ENCODE results near the gene TAF11L5. TPM values are rescaled to one million over a fixed set of nuclear protein-coding genes. Genes with fewer than 3 reads are reported as not detected.
A peak's percentile ranks its signal among the peaks of the same experiment; 100 is the strongest.
"Not testable (repeated sequence)": the region's sequence is repeated elsewhere in the genome, so short reads cannot be mapped to it uniquely, and the experiment has no call there.

Gene TAF11L5
- total RNA-seq, 1 experiment from 2014 or later, result not detected

GRCh38 chr5:17482790-17483189 is 42.2 kb upstream of the TAF11L5 start:
- TF ChIP-seq CTCF (IDR thresholded peaks at IDR 0.05; ENCODE audit: unreplicated experiment), result no peak
- no peak for DNase-seq (ENCODE audit: unreplicated experiment)
- CTCF ChIA-PET, result no interaction called here
- no TSS peak for BruUV-seq (replicated peaks)
- Mint-ChIP-seq H3K9me3 (ENCODE audit: unreplicated experiment) (no peaks in the 10 kb centered on the region), H3K27ac (ENCODE audit: low read depth, unreplicated experiment) (no peak overlapping the region), H3K4me3 (ENCODE audit: unreplicated experiment) (no peak overlapping the region), H3K36me3 (ENCODE audit: insufficient read depth, unreplicated experiment) (no peaks in the 10 kb centered on the region), H3K4me1 (ENCODE audit: insufficient read depth, unreplicated experiment) (peaks cover 11% of the 10 kb centered on the region), H3K27me3 (ENCODE audit: insufficient read depth, unreplicated experiment) (no peaks in the 10 kb centered on the region)
- POLR2A ChIA-PET, result no interaction called here
- intact Hi-C loops (cut with micrococcal nuclease), result no loop called here

- POLR2A ChIA-PET; BruUV-seq (replicated peaks); H3K36me3 Mint-ChIP-seq (ENCODE audit: insufficient read depth, unreplicated experiment); H3K27me3 Mint-ChIP-seq (ENCODE audit: insufficient read depth, unreplicated experiment); H3K4me3 Mint-ChIP-seq (ENCODE audit: unreplicated experiment); intact Hi-C loops (cut with micrococcal nuclease); CTCF ChIA-PET; H3K9me3 Mint-ChIP-seq (ENCODE audit: unreplicated experiment); H3K27ac Mint-ChIP-seq (ENCODE audit: low read depth, unreplicated experiment): not testable (repeated sequence)
- peak; percentile 4 for DNase-seq (ENCODE audit: unreplicated experiment)
- peaks cover 11% of the 10 kb centered on the region for H3K4me1 Mint-ChIP-seq (ENCODE audit: insufficient read depth, unreplicated experiment)
Observed at GRCh38 chr5:17486464-17487173, 38.4 kb upstream of the TAF11L5 start.

DNA sequence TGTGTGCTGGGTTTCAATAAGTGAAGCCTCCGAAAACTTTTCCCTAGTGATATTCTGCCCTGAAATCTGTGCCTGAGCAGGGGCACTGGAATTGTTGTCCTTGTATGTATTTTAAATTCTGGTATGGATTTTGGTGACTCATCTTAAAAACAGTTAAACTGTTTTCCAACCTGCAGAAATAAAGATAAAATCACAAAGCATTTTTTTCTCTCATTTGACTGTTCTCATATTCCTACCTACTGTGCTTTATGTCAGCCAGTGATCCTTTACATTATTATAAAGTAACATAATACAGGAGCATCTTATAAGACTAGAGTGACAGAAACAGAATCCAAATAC is 37.9 kb upstream of the TAF11L5 start:
- Mint-ChIP-seq H3K27me3 (ENCODE audit: insufficient read depth, unreplicated experiment) (no peaks in the 10 kb centered on the region), H3K4me3 (ENCODE audit: unreplicated experiment) (no peak overlapping the region), H3K4me1 (ENCODE audit: insufficient read depth, unreplicated experiment) (peaks cover 11% of the 10 kb centered on the region), H3K9me3 (ENCODE audit: unreplicated experiment) (no peaks in the 10 kb centered on the region), H3K27ac (ENCODE audit: low read depth, unreplicated experiment) (no peak overlapping the region), H3K36me3 (ENCODE audit: insufficient read depth, unreplicated experiment) (no peaks in the 10 kb centered on the region)
- CTCF ChIA-PET, result no interaction called here
- intact Hi-C loops (cut with micrococcal nuclease), result no loop called here
- no peak for DNase-seq (ENCODE audit: unreplicated experiment)
- no TSS peak for BruUV-seq (replicated peaks)
- POLR2A ChIA-PET, result no interaction called here
- no peak for TF ChIP-seq CTCF (IDR thresholded peaks at IDR 0.05; ENCODE audit: unreplicated experiment)

DNA sequence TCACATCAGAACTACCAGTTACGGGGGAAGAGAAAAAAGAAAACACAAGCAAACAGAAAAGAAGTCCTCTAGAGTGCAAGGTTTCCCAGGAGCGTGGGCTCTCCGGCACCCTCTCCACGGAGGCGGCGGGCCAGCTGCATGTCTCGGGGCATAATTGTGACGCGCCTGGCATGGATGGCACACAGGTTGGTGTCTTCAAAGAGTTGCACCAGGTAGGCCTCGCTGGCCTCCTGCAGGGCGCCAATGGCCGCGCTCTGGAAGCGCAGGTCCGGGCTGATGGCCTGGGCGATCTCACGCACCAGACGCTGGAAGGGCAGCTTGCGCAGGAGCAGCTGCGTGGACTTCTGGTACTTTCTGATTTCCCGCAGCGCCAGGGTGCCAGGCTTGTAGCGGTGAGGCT is 33.8 kb upstream of the TAF11L5 start:
- peaks cover 10% of the 10 kb centered on the region for H3K4me1 Mint-ChIP-seq (ENCODE audit: insufficient read depth, unreplicated experiment)
- POLR2A ChIA-PET; BruUV-seq (replicated peaks); CTCF ChIA-PET; H3K36me3 Mint-ChIP-seq (ENCODE audit: insufficient read depth, unreplicated experiment); intact Hi-C loops (cut with micrococcal nuclease); H3K4me3 Mint-ChIP-seq (ENCODE audit: unreplicated experiment); H3K27me3 Mint-ChIP-seq (ENCODE audit: insufficient read depth, unreplicated experiment); H3K9me3 Mint-ChIP-seq (ENCODE audit: unreplicated experiment); DNase-seq (ENCODE audit: unreplicated experiment); H3K27ac Mint-ChIP-seq (ENCODE audit: low read depth, unreplicated experiment): not testable (repeated sequence)

- Mint-ChIP-seq H3K27ac (ENCODE audit: low read depth, unreplicated experiment) (no peak overlapping the region), H3K4me3 (ENCODE audit: unreplicated experiment) (no peak overlapping the region), H3K27me3 (ENCODE audit: insufficient read depth, unreplicated experiment) (no peaks in the 10 kb centered on the region), H3K4me1 (ENCODE audit: insufficient read depth, unreplicated experiment) (no peaks in the 10 kb centered on the region), H3K9me3 (ENCODE audit: unreplicated experiment) (no peaks in the 10 kb centered on the region), H3K36me3 (ENCODE audit: insufficient read depth, unreplicated experiment) (no peaks in the 10 kb centered on the region)
- POLR2A ChIA-PET, result no interaction called here
- CTCF ChIA-PET, result no interaction called here
- intact Hi-C loops (cut with micrococcal nuclease), result no loop called here
- DNase-seq (ENCODE audit: unreplicated experiment), result no peak
- no peak for TF ChIP-seq CTCF (IDR thresholded peaks at IDR 0.05; ENCODE audit: unreplicated experiment)
- no TSS peak for BruUV-seq (replicated peaks)
Observed at GRCh38 chr5:17492770-17493169, 32.3 kb upstream of the TAF11L5 start.
